ENCODE results near the gene MED1.
"Not testable (repeated sequence)": the region's sequence is repeated elsewhere in the genome, so short reads cannot be mapped to it uniquely, and the experiment has no call there.

Gene MED1, protein sequence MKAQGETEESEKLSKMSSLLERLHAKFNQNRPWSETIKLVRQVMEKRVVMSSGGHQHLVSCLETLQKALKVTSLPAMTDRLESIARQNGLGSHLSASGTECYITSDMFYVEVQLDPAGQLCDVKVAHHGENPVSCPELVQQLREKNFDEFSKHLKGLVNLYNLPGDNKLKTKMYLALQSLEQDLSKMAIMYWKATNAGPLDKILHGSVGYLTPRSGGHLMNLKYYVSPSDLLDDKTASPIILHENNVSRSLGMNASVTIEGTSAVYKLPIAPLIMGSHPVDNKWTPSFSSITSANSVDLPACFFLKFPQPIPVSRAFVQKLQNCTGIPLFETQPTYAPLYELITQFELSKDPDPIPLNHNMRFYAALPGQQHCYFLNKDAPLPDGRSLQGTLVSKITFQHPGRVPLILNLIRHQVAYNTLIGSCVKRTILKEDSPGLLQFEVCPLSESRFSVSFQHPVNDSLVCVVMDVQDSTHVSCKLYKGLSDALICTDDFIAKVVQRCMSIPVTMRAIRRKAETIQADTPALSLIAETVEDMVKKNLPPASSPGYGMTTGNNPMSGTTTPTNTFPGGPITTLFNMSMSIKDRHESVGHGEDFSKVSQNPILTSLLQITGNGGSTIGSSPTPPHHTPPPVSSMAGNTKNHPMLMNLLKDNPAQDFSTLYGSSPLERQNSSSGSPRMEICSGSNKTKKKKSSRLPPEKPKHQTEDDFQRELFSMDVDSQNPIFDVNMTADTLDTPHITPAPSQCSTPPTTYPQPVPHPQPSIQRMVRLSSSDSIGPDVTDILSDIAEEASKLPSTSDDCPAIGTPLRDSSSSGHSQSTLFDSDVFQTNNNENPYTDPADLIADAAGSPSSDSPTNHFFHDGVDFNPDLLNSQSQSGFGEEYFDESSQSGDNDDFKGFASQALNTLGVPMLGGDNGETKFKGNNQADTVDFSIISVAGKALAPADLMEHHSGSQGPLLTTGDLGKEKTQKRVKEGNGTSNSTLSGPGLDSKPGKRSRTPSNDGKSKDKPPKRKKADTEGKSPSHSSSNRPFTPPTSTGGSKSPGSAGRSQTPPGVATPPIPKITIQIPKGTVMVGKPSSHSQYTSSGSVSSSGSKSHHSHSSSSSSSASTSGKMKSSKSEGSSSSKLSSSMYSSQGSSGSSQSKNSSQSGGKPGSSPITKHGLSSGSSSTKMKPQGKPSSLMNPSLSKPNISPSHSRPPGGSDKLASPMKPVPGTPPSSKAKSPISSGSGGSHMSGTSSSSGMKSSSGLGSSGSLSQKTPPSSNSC (N-terminal part only)

DNA sequence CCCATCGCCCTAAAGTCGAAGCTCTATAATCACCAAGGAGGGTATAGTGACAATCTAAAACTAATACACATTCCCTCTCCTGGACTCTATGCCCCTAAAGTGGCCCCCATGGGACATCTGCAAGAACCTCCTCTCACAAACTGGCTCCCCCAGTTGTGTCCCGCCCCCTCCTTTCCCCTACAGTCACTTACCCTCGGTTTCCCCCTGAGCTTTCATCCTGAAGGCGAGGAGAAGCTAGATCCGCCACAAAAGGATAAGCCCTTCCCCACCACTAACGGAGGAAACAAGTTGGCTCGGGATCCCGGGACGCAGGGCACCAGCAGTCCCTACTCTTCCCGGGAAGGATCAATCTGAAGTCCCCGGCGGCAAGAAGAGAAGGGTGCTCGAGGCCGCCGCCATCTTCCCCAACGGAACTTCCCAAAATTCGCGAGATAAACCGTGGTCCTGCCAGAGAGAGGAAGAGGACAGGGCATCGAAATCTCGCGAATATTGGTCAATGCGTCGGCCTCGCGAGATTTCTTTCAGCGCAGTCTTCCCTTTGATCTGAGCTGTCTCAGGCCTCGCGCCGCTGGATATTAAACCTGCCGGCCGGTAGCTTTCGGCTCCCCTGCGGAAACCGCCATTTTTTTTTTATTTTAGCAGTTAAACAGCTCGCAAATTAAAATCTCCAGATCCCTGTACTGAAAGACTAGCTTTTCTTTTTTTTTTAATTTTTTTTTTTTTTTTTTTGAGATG lies at the start of gene MED1:
MED1 (minus strand) TSS at position 417 of the 735 bp plus-strand sequence; CDS start at position 216, 201 bp downstream.
- DNase-seq: peak; percentile 96

DNA sequence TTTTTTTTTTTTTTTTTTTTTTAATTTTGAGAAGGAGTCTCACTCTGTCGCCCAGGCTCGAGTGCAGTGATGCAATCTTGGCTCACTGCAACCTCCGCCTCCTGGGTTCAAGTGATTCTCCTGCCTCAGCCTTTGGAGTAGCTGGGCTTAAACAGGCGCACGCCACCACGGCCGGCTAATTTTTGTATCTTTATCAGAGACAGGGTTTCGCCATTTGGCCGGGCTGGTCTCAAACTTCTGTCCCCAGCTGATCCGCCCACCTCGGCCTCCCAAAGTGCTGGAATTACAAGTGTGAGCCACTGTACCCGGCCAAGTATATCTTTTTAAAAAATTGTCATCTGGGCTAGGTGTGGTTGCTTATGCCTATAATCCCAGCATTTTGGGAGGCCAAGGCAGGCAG lies 45.9 kb upstream of the MED1 start:
- DNase-seq: not testable (repeated sequence)

DNA sequence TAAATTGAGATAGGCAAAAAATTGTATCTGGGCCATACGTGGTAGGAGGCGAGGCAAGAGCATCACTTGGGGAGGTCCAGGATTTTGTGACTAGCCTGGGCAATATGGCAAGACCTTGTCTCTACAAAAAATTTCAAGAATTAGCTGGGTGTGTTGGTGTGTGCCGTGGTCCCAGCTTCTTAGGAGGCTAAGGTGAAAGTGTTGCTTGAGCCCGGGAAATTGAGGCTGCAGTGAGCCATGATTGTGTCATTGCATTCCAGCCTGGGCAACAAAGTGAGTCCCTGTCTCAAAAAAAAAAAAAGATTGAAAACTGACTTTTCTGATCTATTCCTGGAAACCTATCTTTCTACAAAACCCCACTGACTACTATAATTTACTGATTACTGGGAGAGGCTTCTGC lies 36.9 kb upstream of the MED1 start:
- no peak for DNase-seq

DNA sequence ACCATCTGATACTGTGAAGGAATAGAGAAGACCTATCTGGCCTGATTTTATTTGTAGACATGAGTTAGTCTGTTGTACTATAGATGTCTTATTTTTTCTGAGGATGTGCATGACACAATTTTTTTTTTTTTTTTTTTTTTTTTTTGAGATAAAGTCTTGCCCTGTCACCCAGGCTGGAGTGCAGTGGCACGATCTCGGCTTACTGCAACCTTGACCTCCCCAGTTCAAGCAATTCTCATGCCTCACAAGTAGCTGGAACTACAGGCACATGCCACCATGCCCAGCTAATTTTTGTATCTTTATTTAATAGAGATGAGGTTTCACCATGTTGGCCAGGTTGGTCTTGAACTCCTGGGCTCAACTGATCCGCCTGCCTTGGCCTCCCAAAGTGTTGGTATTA lies 36.4 kb upstream of the MED1 start:
- DNase-seq: not testable (repeated sequence)

DNA sequence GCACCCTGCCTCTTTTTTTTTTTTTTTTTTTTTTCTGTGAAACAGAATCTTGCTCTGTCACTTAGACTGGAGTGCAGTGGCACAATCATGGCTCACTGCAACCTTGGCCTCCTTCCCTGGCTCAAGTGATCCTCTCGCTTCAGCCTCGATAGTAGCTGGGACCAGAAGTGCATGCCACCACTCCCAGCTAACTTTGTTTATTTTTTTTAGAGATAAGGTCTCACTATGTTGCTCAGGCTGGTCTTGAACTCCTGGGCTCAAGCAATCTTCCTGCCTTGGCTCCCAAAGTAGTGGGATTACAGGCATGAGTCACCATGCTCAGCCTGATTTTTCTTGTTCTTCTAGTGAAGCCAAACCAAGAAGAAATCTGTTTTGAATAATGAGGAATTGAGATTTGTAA lies 35.2 kb upstream of the MED1 start:
- DNase-seq: no peak

DNA sequence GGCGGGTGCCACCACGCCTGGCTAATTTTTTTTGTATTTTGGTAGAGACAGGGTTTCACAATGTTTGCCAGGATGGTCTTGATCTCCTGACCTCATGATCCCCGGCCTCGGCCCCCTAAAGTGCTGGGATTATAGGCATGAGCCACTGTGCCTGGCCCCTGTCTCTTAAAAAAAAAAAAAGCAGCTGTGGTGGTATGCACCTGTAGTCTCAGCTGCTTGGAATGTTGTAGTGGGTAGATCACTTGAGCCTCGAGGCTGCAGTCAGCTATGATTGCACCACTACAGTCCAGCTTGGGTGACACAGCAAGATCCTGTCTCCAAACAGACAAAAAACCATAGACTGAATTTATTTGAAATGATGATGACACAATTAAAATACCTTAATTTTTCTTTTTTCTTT lies 34.5 kb upstream of the MED1 start:
- no peak for DNase-seq

DNA sequence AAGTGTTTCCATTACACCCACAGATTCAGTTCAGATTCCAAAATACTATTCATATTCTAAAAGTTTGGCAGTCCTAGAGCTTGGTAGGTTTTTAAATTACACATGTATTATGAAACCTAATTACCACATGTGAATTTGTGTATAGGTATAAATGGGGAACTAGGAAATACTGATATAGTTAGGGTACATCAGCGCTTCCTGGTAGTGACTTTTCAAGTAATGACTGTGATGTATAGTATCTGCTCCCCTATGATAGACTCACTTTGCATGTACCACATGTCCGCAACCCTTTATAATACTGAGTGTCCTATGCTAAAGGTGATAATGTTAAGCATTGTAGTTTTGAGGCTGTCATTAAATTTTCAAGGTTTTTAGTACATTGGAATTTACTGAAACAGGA lies 33.1 kb upstream of the MED1 start:
- no peak for DNase-seq

DNA sequence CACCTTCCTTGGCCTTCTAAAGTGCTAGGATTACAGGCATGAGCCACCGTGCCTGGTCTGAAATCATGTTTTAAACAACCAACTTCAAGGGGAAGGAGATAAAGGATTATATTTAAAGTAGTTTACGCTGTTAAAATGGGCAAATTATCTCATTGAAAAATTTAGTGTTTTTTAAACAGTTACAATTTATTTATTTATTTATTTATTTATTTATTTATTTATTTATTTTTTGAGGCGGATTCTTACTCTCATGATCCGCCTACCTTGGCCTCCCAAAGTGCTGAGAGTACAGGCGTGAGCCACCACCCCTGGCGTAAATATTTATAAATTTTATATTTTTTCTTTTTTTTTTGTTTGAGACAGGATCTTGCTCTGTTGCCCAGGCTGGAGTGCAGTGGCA lies 32.4 kb upstream of the MED1 start:
- no peak for DNase-seq

DNA sequence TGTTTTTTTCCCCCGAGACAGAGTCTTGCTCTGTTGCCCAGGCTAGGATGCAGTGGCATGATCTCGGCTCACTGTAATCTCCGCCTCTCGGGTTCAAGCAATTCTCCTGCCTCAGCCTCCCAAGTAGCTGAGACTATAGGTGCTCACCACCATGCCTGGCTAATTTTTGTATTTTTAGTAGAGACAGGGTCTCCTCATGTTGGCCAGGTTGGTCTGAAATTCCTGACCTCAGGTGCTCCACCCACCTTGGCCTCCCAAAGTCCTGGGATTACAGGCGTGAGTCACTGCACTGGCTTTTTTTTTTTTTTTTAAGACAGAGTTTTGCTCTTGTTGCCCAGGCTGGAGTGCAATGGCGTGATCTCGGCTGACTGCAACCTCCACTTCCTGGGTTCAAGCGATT lies 28.6 kb upstream of the MED1 start:
- DNase-seq: not testable (repeated sequence)

DNA sequence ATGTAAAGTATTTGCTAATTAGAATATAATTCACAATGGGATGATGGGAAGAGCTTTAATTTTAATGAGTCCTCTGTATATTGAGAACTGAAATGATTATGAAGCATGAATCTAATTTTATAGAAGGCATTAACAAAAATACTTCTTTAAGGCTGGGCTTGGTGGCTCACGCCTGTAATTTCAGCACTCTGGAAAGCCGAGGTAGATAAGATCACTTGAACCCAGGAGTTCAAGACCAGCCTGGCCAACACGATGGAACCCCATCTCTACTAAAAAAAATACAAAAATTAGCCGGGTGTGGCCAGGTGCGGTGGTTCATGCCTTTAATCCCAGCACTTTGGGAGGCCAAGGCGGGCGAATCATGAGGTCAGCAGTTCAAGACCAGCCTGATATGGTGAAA lies 22.2 kb upstream of the MED1 start:
- DNase-seq: no peak

DNA sequence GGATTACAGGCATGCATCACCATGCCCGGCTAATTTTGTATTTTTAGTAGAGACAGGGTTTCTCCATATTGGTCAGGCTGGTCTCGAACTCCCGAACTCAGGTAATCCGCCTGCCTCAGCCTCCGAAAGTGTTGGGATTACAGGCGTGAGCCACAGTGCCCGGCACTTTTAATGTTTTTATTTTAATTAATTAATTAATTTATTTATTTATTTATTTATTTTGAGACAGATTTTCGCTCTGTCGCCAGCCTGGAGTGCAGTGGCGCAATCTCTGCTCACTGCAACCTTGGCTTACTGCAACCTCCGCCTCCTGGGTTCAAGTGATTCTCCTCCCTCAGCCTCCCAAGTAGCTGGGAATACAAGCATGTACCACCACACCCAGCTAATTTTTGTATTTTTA lies 17.5 kb upstream of the MED1 start:
- not testable (repeated sequence) for DNase-seq

DNA sequence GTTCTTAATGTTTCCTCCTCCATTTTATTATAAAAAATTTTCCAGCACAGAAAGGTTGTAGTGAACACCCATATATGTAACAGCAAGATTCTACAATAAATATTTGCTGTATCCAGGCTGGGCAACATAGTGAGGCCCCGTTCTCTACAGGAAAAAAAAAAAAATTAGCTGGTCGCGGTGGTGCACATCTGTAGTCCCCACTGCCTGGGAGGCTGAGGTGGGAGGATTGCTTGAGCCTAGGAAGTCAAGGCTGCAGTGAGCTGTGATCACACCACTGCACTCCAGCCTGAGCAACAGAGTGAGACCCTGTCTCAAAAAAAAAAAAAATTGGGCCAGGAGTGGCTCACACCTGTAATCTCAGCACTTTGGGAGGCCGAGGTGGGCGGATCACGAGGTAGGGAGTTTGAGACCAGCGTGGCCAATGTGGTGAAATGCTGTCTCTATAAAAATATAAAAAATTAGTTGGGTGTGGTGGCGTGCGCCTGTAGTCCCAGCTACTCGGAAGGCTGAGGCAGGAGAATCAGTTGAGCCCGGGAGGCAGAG lies 13.6 kb upstream of the MED1 start:
- DNase-seq: not testable (repeated sequence)

DNA sequence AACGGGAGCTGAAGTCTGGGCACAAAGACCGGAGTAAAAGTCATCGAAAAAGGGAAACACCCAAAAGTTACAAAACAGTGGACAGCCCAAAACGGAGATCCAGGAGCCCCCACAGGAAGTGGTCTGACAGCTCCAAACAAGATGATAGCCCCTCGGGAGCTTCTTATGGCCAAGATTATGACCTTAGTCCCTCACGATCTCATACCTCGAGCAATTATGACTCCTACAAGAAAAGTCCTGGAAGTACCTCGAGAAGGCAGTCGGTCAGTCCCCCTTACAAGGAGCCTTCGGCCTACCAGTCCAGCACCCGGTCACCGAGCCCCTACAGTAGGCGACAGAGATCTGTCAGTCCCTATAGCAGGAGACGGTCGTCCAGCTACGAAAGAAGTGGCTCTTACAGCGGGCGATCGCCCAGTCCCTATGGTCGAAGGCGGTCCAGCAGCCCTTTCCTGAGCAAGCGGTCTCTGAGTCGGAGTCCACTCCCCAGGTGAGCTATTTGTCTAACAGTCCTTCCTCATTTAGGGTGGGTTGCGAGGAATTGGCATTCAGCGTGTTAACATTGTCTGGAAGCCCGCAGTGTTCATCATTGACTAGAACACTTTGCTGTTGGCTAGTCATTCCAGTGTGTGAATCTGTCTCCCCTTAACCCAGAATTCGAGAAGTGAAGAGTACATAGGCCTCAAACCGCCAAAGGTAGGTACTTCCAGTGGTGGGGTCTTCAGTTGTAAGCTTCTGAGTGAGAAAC lies 11.7 kb upstream of the MED1 start:
- no peak for DNase-seq

DNA sequence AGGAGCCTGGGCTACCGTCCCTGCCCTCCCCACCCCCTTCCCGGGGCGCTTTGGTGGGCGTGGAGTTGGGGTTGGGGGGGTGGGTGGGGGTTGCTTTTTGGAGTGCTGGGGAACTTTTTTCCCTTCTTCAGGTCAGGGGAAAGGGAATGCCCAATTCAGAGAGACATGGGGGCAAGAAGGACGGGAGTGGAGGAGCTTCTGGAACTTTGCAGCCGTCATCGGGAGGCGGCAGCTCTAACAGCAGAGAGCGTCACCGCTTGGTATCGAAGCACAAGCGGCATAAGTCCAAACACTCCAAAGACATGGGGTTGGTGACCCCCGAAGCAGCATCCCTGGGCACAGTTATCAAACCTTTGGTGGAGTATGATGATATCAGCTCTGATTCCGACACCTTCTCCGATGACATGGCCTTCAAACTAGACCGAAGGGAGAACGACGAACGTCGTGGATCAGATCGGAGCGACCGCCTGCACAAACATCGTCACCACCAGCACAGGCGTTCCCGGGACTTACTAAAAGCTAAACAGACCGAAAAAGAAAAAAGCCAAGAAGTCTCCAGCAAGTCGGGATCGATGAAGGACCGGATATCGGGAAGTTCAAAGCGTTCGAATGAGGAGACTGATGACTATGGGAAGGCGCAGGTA lies 11.0 kb upstream of the MED1 start:
- DNase-seq: no peak

DNA sequence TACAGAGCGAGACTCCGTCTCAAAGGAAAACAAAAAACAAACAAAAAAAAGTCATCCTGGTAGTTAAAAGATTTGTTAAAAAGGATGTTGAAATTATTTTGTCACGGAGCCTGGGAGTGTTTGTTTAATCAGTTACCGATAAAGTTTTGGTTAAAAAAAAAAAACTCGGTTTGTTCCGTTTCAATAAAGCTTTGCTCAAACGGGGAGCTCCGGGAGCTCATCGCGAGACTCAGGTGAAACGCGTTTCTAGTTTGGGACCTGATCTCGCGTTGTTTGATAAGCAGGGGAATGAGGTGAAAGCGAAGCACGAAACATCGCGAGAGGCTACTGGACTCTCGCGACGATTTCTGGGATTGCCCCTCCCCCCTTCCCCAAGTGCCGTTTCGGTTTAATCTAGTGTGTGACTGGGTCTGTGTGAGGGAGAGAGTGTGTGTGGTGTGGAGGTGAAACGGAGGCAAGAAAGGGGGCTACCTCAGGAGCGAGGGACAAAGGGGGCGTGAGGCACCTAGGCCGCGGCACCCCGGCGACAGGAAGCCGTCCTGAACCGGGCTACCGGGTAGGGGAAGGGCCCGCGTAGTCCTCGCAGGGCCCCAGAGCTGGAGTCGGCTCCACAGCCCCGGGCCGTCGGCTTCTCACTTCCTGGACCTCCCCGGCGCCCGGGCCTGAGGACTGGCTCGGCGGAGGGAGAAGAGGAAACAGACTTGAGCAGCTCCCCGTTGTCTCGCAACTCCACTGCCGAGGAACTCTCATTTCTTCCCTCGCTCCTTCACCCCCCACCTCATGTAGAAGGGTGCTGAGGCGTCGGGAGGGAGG lies 10.3 kb upstream of the MED1 start, which contains the start of gene CDK12:
CDK12 (plus strand) TSS at position 374 of the 813 bp plus-strand sequence. CDS start 586 bp downstream, outside the sequence.
- DNase-seq: peak; percentile 98

DNA sequence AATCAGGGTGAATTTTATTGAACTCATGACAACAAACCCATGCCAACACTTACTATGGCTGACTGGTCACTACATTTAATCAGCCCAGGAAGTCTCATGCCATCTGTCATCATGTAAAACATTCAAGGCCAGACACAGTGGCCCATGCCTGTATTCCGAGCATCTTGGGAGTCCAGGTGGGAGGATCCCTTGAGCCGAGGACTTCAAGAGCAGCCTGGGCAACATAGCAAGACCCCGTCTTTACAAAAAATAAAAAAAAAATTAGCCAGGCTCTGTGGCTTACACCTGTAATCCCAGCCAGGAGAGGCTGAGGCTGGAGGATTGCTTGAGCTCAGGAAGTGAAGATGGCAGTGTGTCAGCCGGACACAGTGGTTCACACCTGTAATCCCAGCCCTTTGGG lies 4.9 kb upstream of the MED1 start:
- DNase-seq: no peak

DNA sequence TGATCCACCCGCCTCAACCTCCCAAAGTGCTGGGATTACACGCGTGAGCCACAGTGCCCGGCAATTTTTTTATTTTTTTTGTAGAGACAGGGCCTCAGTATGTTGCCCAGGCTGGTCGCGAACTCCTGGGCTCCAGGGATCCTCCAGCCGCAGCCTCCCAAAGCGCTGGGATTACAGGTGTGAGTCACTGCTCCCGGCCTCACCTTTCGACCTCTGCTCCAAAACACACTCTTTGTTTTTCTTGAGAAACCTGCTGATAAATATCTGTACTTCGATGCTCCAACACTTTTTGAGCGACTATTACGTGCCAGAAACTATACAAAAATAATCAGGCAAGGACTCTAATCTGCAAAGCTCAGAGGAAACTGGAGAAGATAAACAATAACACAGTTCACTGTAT lies 1.0 kb downstream of the MED1 start:
- no peak for DNase-seq

DNA sequence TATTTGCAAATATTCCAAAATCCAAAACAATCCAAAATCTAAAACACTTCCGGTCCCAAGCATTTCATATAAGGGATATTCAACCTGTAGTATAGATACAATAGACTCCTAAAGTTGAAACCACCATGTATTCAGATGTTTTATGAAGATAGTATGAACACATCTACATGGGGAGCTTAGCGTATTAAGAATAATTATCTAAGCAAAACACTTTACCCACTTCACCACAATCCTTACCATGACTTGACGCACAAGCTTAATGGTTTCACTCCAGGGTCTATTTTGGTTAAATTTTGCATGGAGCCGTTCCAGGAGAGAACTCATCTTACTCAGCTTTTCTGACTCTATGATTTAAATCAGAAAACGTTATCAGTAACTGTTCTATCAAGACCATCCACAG lies 3.5 kb downstream of the MED1 start:
- DNase-seq: no peak

DNA sequence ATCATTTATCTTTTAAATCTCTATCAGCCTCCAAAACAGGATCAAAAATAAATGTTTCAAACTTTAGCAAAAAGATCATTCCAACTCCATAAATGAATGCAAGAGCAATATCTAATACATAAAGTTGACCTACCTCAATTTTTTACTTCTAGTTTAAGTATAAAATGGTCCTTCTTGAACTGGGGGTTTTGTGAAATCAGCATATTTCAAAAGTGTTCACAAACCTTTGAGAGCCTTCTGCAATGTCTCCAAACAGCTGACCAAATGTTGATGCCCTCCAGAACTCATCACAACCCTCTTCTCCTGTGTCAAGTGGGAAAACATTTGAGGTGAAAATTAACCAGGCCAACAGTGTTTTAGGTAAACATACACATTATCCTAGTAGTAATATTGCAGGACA lies 7.7 kb downstream of the MED1 start:
- no peak for DNase-seq

DNA sequence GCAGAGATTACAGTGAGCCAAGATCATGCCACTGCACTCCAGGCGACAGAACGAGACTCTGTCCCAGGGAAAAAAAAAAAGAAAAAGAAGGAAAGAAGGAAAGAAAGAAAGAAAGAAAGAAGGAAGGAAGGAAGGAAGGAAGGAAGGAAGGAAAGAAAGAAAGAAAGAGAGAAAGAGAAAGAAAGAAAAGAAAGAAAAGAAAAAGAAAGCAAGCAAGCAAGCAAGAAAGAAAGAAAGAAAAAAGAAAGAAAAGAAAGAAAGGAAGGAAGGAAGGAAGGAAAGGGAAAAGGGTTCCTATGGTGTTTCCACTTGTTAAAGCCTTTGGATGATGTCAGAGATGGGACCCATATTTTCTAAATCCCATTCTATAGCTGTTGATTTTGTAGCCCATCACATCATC lies 11.2 kb downstream of the MED1 start:
- DNase-seq: not testable (repeated sequence)
